Astrocyte of the spinal cord (primary cell): ENCODE measurements around the gene ANKS1B.

Source experiments
- DNase-seq: peaks from one replicate; pipeline ENCODE4 v3.0.0; 2011; ENCODE audit warnings: low read depth, low spot score
- H3K4me3 ChIP-seq: 2 replicates; pipeline ENCODE4 v1.5.1; 2011; ENCODE audit warnings: low read depth, mild to moderate bottlenecking, low read length, moderate library complexity
- in situ Hi-C: cut with HindIII; loops from 2 replicates; pipeline ENCODE4 v1.10.0; 2017; ENCODE audit warnings: low sequenced_read_pairs
- TF ChIP-seq, protein P1 (sequence below): IDR thresholded peaks from 2 replicates; pipeline ENCODE4 v1.5.1; 2012; ENCODE audit warnings: low read depth, mild to moderate bottlenecking, low read length, inconsistent platforms

Gene ANKS1B

DNA sequence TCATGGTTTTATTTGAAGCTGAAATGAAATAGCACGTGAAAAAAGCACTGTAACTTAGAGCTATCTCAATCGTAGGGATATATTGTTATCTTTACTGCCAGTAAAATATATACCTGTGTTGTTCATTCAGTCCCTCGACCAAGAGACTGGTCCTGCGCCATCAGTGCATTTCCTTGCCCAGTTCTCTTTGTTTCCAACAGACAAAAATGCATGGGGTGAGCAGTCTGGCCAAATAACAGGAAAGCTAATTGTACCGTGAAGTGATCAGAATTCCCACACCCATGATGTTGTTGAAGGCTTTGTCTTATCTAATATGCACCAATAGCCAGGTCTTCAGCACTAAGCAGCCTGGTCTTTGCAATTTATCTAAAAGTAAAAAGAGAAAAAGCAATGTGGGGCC lies 814.3 kb downstream of the ANKS1B start:
- no peak overlapping the region for H3K4me3 ChIP-seq
- in situ Hi-C loops: no loop called here
- DNase-seq: no peak
- TF ChIP-seq, protein P1, sequence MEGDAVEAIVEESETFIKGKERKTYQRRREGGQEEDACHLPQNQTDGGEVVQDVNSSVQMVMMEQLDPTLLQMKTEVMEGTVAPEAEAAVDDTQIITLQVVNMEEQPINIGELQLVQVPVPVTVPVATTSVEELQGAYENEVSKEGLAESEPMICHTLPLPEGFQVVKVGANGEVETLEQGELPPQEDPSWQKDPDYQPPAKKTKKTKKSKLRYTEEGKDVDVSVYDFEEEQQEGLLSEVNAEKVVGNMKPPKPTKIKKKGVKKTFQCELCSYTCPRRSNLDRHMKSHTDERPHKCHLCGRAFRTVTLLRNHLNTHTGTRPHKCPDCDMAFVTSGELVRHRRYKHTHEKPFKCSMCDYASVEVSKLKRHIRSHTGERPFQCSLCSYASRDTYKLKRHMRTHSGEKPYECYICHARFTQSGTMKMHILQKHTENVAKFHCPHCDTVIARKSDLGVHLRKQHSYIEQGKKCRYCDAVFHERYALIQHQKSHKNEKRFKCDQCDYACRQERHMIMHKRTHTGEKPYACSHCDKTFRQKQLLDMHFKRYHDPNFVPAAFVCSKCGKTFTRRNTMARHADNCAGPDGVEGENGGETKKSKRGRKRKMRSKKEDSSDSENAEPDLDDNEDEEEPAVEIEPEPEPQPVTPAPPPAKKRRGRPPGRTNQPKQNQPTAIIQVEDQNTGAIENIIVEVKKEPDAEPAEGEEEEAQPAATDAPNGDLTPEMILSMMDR: no peak

DNA sequence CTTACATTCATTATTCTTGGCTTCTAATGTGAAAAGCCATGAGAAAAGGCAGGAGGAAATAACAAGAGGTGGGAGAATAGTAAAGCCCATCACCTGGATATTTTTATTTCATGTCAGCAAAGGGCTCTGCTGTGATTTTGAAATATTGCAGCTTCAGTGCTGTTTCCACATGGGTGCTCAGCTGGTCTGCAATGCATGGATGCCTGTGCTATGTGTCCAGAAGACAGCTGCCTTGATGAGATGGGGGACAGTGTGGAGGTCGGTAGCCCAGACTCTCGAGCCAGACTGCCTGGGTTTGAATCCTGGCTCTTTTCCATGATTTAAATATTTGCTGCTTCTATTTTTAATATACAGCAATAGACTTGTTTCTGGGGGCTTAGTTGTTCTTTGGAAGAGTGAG lies 814.7 kb downstream of the ANKS1B start:
- no peak for DNase-seq
- TF ChIP-seq, protein P1: no peak
- H3K4me3 ChIP-seq: no peak overlapping the region
- in situ Hi-C loops: no loop called here

DNA sequence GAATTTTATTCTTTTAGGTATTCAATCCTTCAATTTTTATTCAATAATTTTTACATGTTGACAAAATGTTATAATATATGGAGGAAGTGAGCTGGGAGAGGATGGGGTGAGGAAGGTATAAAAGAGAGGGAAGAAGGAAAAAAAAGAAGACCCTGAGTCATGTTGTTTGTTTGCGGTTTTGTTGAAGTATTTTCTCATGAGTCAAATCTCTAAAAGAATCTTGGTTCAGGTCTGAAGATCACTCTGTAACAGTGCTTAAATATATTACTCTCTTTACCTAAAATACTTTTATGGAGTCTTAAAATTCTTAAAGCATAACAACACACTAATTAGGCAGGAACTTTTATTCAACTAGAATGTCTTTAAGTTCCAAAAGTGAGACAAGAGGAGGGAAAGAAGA lies 826.8 kb downstream of the ANKS1B start:
- TF ChIP-seq, protein P1: no peak
- no peak overlapping the region for H3K4me3 ChIP-seq
- in situ Hi-C loops: no loop called here
- peak; percentile 76 for DNase-seq

- in situ Hi-C loops: no loop called here
- no peak for DNase-seq
- TF ChIP-seq, protein P1: no peak
- H3K4me3 ChIP-seq: no peak overlapping the region
These were observed 829.8 kb downstream of the ANKS1B start for GRCh38 chr12:99154983-99155336.

GRCh38 chr12:99154216-99154982 lies 830.3 kb downstream of the ANKS1B start:
- H3K4me3 ChIP-seq: no peak overlapping the region
- in situ Hi-C loops: no loop called here
- peak; percentile 22 for DNase-seq
- TF ChIP-seq, protein P1: no peak

DNA sequence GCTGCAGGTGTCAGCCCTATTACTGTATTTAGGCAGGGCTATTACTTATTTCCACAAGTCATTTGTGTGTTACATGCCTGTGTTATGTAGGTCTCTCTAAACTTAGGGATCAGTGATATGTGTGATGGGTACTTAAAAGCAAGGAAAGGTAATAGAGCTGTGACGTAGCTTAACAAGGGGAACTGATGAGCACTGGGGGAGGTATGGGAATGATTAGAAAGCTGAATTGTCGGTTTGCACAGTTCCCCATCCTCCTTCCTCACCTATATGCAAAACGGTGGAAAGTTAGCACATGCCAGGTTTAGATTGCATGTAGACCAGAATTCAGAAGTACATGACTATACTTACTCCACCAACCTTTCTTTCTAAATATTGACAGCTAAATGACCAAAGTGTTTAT lies 831.4 kb downstream of the ANKS1B start:
- DNase-seq: no peak

More for the DNA sequence above, 831.4 kb downstream of the ANKS1B start:
- H3K4me3 ChIP-seq: no peak overlapping the region
- TF ChIP-seq, protein P1: no peak
- in situ Hi-C loops: no loop called here
